ENCODE measurements around the gene PIP5K1C. TPM values are rescaled to one million over a fixed set of nuclear protein-coding genes. Genes with fewer than 3 reads are reported as not detected.

The PIP5K1C gene
- total and polyA plus RNA-seq, 9 donors: 6.0 to 41.7 (median 30.8) TPM

- H3K27ac ChIP-seq: no peak overlapping the region
Observed at GRCh38 chr19:3609779-3610719, 90.2 kb downstream of the PIP5K1C start.

GRCh38 chr19:3608750-3609322, 91.4 kb downstream of the PIP5K1C start:
- 51 to 78% (median 52%) methylated on average over 15 to 21 of the region's 21 CpGs for WGBS, 3 donors
- TF ChIP-seq CTCF (IDR thresholded peaks at IDR 0.05): no peak
- no peak for TF ChIP-seq POLR2A (IDR thresholded peaks at IDR 0.05)
- TF ChIP-seq EP300 (IDR thresholded peaks at IDR 0.05): no peak
- Histone ChIP-seq H3K4me3 (no peak overlapping the region), H3K36me3 (no peaks in the 10 kb centered on the region), H3K27me3 (no peaks in the 10 kb centered on the region), H3K27ac (no peak overlapping the region), H3K9me3 (no peaks in the 10 kb centered on the region), H3K4me1 (ENCODE audit: insufficient read depth) (peaks cover 11% of the 10 kb centered on the region)
- DNase-seq: peak in 4 of 5 donors; percentile 29 to 51 (median 36)
- intact Hi-C loops (cut with DNase I): no loop called here

More at GRCh38 chr19:3609779-3610719, 90.2 kb downstream of the PIP5K1C start:
- intact Hi-C loops (cut with DNase I): loop anchor here in 2 of 4 donors (10.0 kb wide), 2 partner anchors 65 to 285 kb away; no protein-coding TSS in a partner anchor
- peak in 3 of 5 donors; percentile 23 to 41 (median 31) for DNase-seq
- H3K9me3 ChIP-seq: no peaks in the 10 kb centered on the region
- H3K4me1 ChIP-seq (ENCODE audit: insufficient read depth): peaks cover 11% of the 10 kb centered on the region
- H3K27me3 ChIP-seq: no peaks in the 10 kb centered on the region
- no peaks in the 10 kb centered on the region for H3K36me3 ChIP-seq
- no peak overlapping the region for H3K4me3 ChIP-seq
- TF ChIP-seq CTCF (IDR thresholded peaks at IDR 0.05) (no peak), EP300 (IDR thresholded peaks at IDR 0.05) (no peak), POLR2A (IDR thresholded peaks at IDR 0.05) (no peak)
- WGBS, 3 donors: 65 to 72% (median 67%) methylated on average over 21 to 24 of the region's 24 CpGs

- Histone ChIP-seq H3K4me1 (ENCODE audit: insufficient read depth) (peaks cover 9% of the 10 kb centered on the region), H3K27ac (peak overlapping the region in 1 of 2 donors; percentile 21), H3K4me3 (no peak overlapping the region), H3K36me3 (no peaks in the 10 kb centered on the region), H3K27me3 (no peaks in the 10 kb centered on the region), H3K9me3 (no peaks in the 10 kb centered on the region)
- WGBS, 3 donors: 59 to 71% (median 59%) methylated on average over 3 of the region's 3 CpGs
- no peak for DNase-seq
- intact Hi-C loops (cut with DNase I): no loop called here
- TF ChIP-seq CTCF (IDR thresholded peaks at IDR 0.05) (no peak), POLR2A (IDR thresholded peaks at IDR 0.05) (no peak), EP300 (IDR thresholded peaks at IDR 0.05) (no peak)
Observed at GRCh38 chr19:3608079-3608641, 92.1 kb downstream of the PIP5K1C start.

GRCh38 chr19:3607303-3608078, 92.8 kb downstream of the PIP5K1C start:
- peak overlapping the region; percentile 54 for H3K4me3 ChIP-seq
- 13 to 26% (median 19%) methylated on average over 22 of the region's 22 CpGs for WGBS, 3 donors
- TF ChIP-seq POLR2A (IDR thresholded peaks at IDR 0.05): no peak
- no peak for TF ChIP-seq EP300 (IDR thresholded peaks at IDR 0.05)
- H3K9me3 ChIP-seq: no peaks in the 10 kb centered on the region
- peak overlapping the region; percentile 21 to 53 for H3K27ac ChIP-seq
- DNase-seq: peak; percentile 56 to 68 (median 65)
- H3K4me1 ChIP-seq (ENCODE audit: insufficient read depth): peaks cover 9% of the 10 kb centered on the region
- H3K27me3 ChIP-seq: no peaks in the 10 kb centered on the region
- H3K36me3 ChIP-seq: no peaks in the 10 kb centered on the region
- intact Hi-C loops (cut with DNase I): no loop called here

Measured in ovary (tissue), 9 donors.